IPS-NIHi7 (cell line): ENCODE data around the gene SLBP.
"Not testable (repeated sequence)": the region's sequence is repeated elsewhere in the genome, so short reads cannot be mapped to it uniquely, and the experiment has no call there.

ENCODE experiments used
- DNase-seq: peaks from one replicate; pipeline ENCODE4 v3.0.0; 2012; ENCODE audit warnings: mixed read lengths; ENCODE audit errors: extremely low spot score

SLBP gene

GRCh38 chr4:1676605-1677525 is 35.3 kb downstream of the SLBP start:
- DNase-seq, result no peak

GRCh38 chr4:1675802-1676137 is 36.3 kb downstream of the SLBP start:
- DNase-seq, result no peak

- DNase-seq, result no peak
Measured at GRCh38 chr4:1675136-1675801, 36.9 kb downstream of the SLBP start.

- DNase-seq, result peak; percentile 15
Measured at GRCh38 chr4:1674682-1675081, 37.4 kb downstream of the SLBP start.

GRCh38 chr4:1673671-1674070 is 38.4 kb downstream of the SLBP start:
- DNase-seq, result peak; percentile 6

- DNase-seq, result not testable (repeated sequence)
Measured at GRCh38 chr4:1671011-1671410, 41.1 kb downstream of the SLBP start.

GRCh38 chr4:1670279-1670678 is 41.8 kb downstream of the SLBP start:
- DNase-seq, result no peak

- DNase-seq, result no peak
Measured at GRCh38 chr4:1669850-1670249, 42.3 kb downstream of the SLBP start.

- DNase-seq, result no peak
Measured at GRCh38 chr4:1669270-1669669, 42.8 kb downstream of the SLBP start.

GRCh38 chr4:1668488-1668840 is 43.7 kb downstream of the SLBP start:
- no peak for DNase-seq

- DNase-seq, result no peak
Measured at GRCh38 chr4:1667273-1667672, 44.8 kb downstream of the SLBP start.

- DNase-seq, result no peak
Measured at GRCh38 chr4:1666391-1666790, 45.7 kb downstream of the SLBP start.

GRCh38 chr4:1664141-1664540 is 48.0 kb downstream of the SLBP start:
- DNase-seq, result no peak

- DNase-seq, result no peak
Measured at GRCh38 chr4:1663549-1663948, 48.6 kb downstream of the SLBP start.

GRCh38 chr4:1661695-1662094 is 50.4 kb downstream of the SLBP start:
- DNase-seq, result no peak

- no peak for DNase-seq
Measured at GRCh38 chr4:1660948-1661677, 51.0 kb downstream of the SLBP start.

- DNase-seq, result no peak
Measured at GRCh38 chr4:1659104-1660043, 52.7 kb downstream of the SLBP start.

GRCh38 chr4:1658581-1658980 is 53.5 kb downstream of the SLBP start:
- no peak for DNase-seq

GRCh38 chr4:1658146-1658545 is 54.0 kb downstream of the SLBP start:
- DNase-seq, result no peak

GRCh38 chr4:1656986-1657385 is 55.1 kb downstream of the SLBP start:
- DNase-seq, result no peak

- no peak for DNase-seq
Measured at GRCh38 chr4:1656132-1656531, 56.0 kb downstream of the SLBP start.

- DNase-seq, result no peak
Measured at GRCh38 chr4:1655676-1656075, 56.4 kb downstream of the SLBP start.
